Bronchial epithelial cell (primary cell): ENCODE measurements around the gene TBC1D22A. TPM values are rescaled to one million over a fixed set of nuclear protein-coding genes. Genes with fewer than 3 reads are reported as not detected.
A peak's percentile ranks its signal among the peaks of the same experiment; 100 is the strongest.

ENCODE experiments used
- DNase-seq: peaks from one replicate; pipeline ENCODE4 v3.0.0-alpha.2; 2010; ENCODE audit warnings: low read depth
- FAIRE-seq: peaks from 2 replicates; lab custom pipeline; 2011; peaks lifted over from hg19 to GRCh38; lab: Jason Lieb, UNC
- H3K27me3 ChIP-seq: 2 replicates; pipeline ENCODE4 v1.5.1; 2011; ENCODE audit warnings: low read length; ENCODE audit not compliant: control insufficient read depth, insufficient read depth
- H3K36me3 ChIP-seq: 2 replicates; pipeline ENCODE4 v1.5.1; 2011; ENCODE audit warnings: low read length; ENCODE audit not compliant: control insufficient read depth, insufficient read depth
- H3K4me3 ChIP-seq: 2 replicates; pipeline ENCODE4 v1.5.1; 2011; ENCODE audit warnings: mild to moderate bottlenecking, low read depth, low read length, control low read depth
- total RNA-seq: library from RNA; depleted of rRNA; stranded (reverse); fragments of >200 nt; gene quantifications from 2 replicates; pipeline ENCODE4 v1.2.1, GENCODE V29; 2014
- TF ChIP-seq, protein P1 (sequence below): IDR thresholded peaks from 2 replicates; pipeline ENCODE4 v1.5.1; 2011; ENCODE audit warnings: mild to moderate bottlenecking, moderate library complexity, low read length, control low read depth, inconsistent platforms; ENCODE audit not compliant: insufficient read depth, severe bottlenecking

TBC1D22A gene
- total RNA-seq, 1 donor from 2014 or later = 10.0 TPM

DNA sequence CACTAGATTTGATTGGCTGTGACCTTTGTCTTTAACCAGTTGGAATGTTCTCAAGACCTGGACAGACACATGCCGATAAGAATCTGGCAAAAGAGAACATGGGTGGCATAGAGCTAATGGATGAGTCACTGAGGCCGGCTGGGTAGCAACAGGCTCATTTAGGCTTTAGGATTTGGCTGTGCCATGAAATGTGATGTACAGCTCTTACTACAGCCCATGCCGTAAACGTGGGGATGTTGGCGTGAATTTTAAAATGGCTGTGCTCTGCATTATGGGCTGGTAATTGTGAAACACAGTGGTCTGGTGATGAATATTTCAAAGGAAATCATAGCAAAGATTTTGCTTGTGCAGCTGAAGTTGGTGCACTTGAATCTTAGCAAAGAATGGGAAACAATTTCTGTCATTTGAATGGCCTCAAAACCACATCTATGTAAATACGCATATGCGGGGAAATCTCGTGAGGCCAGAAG is 332.4 kb downstream of the TBC1D22A start:
- Histone ChIP-seq H3K36me3 (no peaks in the 10 kb centered on the region), H3K4me3 (no peak overlapping the region), H3K27me3 (no peaks in the 10 kb centered on the region)
- FAIRE-seq = no peak
- TF ChIP-seq, protein P1, sequence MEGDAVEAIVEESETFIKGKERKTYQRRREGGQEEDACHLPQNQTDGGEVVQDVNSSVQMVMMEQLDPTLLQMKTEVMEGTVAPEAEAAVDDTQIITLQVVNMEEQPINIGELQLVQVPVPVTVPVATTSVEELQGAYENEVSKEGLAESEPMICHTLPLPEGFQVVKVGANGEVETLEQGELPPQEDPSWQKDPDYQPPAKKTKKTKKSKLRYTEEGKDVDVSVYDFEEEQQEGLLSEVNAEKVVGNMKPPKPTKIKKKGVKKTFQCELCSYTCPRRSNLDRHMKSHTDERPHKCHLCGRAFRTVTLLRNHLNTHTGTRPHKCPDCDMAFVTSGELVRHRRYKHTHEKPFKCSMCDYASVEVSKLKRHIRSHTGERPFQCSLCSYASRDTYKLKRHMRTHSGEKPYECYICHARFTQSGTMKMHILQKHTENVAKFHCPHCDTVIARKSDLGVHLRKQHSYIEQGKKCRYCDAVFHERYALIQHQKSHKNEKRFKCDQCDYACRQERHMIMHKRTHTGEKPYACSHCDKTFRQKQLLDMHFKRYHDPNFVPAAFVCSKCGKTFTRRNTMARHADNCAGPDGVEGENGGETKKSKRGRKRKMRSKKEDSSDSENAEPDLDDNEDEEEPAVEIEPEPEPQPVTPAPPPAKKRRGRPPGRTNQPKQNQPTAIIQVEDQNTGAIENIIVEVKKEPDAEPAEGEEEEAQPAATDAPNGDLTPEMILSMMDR = no peak
- DNase-seq = peak; percentile 18

DNA sequence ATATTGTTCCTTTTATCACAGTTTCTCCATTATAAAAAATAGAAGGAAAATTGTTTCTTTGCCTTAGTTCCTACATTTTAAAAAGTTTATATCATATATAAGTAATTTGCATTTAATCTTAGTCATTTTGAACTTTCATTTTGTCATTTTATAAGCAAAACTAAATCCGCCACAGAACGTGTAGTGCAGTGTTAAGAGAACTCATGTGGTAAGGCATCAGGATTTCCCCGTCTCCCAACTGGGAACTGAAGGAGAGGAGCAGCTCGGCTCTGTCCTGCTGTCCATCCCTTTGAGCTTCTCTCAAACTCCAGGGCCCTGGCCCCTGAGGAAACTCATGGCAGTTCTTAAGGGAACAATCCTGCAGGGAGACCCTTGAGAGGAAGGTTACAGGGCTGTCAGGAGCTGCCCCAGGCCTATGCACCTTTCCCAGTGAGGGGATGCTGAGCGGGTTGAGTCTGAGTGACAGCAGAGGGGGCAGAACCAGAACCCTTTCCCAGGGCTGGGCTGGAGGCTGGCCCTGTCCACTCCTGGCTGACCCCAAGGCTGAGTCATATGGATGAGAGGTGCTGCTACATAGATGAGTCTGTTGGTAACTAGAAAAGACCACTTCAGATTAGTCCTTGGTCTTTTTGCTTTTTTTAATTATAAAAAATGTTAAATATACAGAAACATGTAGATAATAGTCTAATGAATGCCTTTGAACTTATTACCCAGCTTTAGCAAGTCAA is 333.1 kb downstream of the TBC1D22A start:
- FAIRE-seq (no peak), DNase-seq (no peak)
- TF ChIP-seq, protein P1 = no peak
- no peaks in the 10 kb centered on the region for H3K27me3 ChIP-seq
- no peak overlapping the region for H3K4me3 ChIP-seq
- no peaks in the 10 kb centered on the region for H3K36me3 ChIP-seq

DNA sequence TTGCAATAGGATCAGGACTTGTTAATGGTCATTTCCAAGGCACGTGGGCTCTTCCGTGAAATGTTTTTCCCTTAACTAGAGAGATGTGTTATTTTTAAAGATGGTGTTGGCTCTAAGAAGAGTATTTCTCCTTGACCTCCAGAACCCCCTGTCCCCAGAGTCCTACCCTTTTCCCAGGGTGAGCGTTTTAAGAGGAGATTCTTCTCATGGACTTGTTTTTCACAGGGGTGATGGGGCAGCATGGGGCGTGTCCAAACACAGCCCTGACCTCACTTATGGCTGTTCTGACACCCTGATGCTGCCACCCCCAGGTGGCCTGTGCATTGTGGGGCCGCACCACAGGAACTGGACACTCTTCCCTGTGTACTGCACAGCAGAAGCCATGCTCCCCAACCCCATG is 335.7 kb downstream of the TBC1D22A start:
- FAIRE-seq (no peak), DNase-seq (no peak)
- TF ChIP-seq, protein P1 = no peak

DNA sequence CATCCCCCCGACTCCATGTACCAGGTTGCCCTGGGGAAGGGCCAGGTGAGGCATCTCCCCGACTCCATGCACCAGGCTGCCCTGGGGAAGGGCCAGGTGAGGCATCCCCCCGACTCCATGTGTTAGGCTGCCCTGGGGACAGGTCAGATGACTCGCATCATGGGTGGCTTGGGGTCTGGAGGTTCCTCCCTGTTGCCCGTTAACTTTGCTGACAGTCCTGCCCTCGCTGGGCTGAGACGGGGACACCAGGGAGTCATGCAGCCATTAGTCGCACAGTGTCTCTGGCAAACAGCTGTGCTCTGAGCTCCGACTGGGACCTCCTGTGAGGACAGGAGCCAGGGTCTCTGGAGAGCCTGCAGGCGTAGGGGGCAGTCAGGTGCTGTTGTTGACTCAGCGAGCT is 336.1 kb downstream of the TBC1D22A start:
- Histone ChIP-seq H3K4me3 (no peak overlapping the region), H3K27me3 (no peaks in the 10 kb centered on the region), H3K36me3 (no peaks in the 10 kb centered on the region)
- no peak for DNase-seq
- TF ChIP-seq, protein P1 = no peak
- peak; percentile 82 for FAIRE-seq

More for the DNA sequence above, 335.7 kb downstream of the TBC1D22A start:
- Histone ChIP-seq H3K4me3 (no peak overlapping the region), H3K36me3 (no peaks in the 10 kb centered on the region), H3K27me3 (no peaks in the 10 kb centered on the region)

- Histone ChIP-seq H3K36me3 (no peaks in the 10 kb centered on the region), H3K4me3 (no peak overlapping the region), H3K27me3 (no peaks in the 10 kb centered on the region)
- no peak for DNase-seq
- TF ChIP-seq, protein P1 = no peak
- no peak for FAIRE-seq
Measured at GRCh38 chr22:47100019-47100418, 337.6 kb downstream of the TBC1D22A start.

- Histone ChIP-seq H3K27me3 (no peaks in the 10 kb centered on the region), H3K4me3 (no peak overlapping the region), H3K36me3 (no peaks in the 10 kb centered on the region)
- FAIRE-seq (no peak), DNase-seq (no peak)
- TF ChIP-seq, protein P1 = no peak
Measured at GRCh38 chr22:47100646-47101200, 338.3 kb downstream of the TBC1D22A start.
